ENCODE measurements around the gene ACOXL.

The ACOXL gene

GRCh38 chr2:110906613-110907298 is 174.4 kb downstream of the ACOXL start:
- Histone ChIP-seq H3K27me3 (replicated peaks; ENCODE audit: control insufficient read depth, insufficient read depth, low read length) (peaks cover 9% of the 10 kb centered on the region), H3K36me3 (ENCODE audit: control insufficient read depth, insufficient read depth, low read length, severe bottlenecking) (no peaks in the 10 kb centered on the region), H3K9ac (ENCODE audit: low read length) (no peak overlapping the region), H3K4me1 (ENCODE audit: control insufficient read depth, insufficient read depth, low read length) (no peaks in the 10 kb centered on the region), H3K9me3 (ENCODE audit: control insufficient read depth, low read length) (peaks cover 14% of the 10 kb centered on the region), H3K4me3 (ENCODE audit: low read length) (no peak overlapping the region)
- DNase-seq (ENCODE audit: low read depth) = no peak

DNA sequence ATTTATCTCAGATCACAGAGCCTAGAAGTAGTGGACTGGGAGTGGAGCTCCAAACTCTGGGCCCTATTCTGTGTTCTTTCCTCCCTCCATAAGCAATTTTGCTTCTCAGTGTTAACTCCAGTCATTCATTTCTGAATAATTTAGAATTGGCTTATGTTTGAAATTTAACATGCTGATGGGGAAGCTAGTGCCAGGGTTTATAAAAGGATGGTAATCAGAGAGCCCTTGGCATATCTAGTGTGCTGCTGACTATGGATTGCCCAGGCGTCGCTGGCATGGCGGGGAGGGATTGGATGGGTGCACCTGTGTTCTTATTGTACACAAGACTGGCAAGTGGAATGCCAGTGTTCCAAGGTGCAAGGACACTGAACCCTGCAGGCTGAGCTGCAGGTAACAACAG is 177.1 kb downstream of the ACOXL start:
- no peaks in the 10 kb centered on the region for H3K4me1 ChIP-seq (ENCODE audit: control insufficient read depth, insufficient read depth, low read length)
- H3K36me3 ChIP-seq (ENCODE audit: control insufficient read depth, insufficient read depth, low read length, severe bottlenecking) = no peaks in the 10 kb centered on the region
- H3K4me3 ChIP-seq (ENCODE audit: low read length) = no peak overlapping the region
- H3K27me3 ChIP-seq (replicated peaks; ENCODE audit: control insufficient read depth, insufficient read depth, low read length) = peaks cover 9% of the 10 kb centered on the region
- DNase-seq (ENCODE audit: low read depth) = no peak
- H3K9ac ChIP-seq (ENCODE audit: low read length) = no peak overlapping the region
- H3K9me3 ChIP-seq (ENCODE audit: control insufficient read depth, low read length) = peaks cover 22% of the 10 kb centered on the region

DNA sequence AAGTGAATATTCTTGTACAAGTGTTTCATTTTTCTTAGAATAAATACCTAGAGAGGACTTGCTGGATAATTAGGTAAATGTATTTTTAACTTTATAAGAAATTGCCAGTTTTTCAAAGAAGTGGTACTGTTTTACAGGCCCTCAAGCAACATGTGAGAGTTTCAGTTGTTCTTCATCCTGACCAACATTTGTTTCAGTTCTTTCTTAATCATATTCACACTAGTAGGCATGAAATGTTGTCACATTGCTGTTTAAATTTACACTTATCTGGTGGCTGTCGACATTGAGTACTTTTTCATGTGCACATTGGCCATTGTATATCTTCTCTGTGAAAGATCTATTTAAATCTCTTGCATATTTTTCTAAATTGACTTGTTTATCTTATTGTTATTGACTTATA is 178.1 kb downstream of the ACOXL start:
- no peak for DNase-seq (ENCODE audit: low read depth)

DNA sequence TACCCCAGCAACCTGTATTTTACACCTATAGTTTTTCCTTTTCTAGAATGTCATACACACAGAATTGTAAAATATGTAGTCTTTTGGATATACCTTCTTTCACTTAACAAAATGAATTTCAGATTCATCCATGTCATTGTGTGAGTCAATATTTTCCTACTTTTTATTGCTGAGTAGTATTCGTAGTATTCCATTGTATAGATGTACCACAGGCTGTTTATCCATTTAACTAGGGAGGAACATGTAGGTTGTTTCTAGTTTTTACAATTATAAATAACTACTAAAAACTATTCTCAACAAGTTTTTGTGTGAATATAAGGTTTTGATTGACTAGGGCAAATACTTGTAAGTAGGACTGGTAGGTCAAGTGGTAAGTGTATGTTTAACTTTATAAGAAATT is 187.4 kb downstream of the ACOXL start:
- H3K4me3 ChIP-seq (ENCODE audit: low read length) = no peak overlapping the region
- no peaks in the 10 kb centered on the region for H3K36me3 ChIP-seq (ENCODE audit: control insufficient read depth, insufficient read depth, low read length, severe bottlenecking)
- H3K9ac ChIP-seq (ENCODE audit: low read length) = no peak overlapping the region
- DNase-seq (ENCODE audit: low read depth) = no peak
- peaks cover 3% of the 10 kb centered on the region for H3K27me3 ChIP-seq (replicated peaks; ENCODE audit: control insufficient read depth, insufficient read depth, low read length)
- peaks cover 18% of the 10 kb centered on the region for H3K4me1 ChIP-seq (ENCODE audit: control insufficient read depth, insufficient read depth, low read length)
- H3K9me3 ChIP-seq (ENCODE audit: control insufficient read depth, low read length) = peaks cover 7% of the 10 kb centered on the region

More for the DNA sequence above, 178.1 kb downstream of the ACOXL start:
- H3K9me3 ChIP-seq (ENCODE audit: control insufficient read depth, low read length) = peaks cover 22% of the 10 kb centered on the region
- no peak overlapping the region for H3K4me3 ChIP-seq (ENCODE audit: low read length)
- H3K9ac ChIP-seq (ENCODE audit: low read length) = no peak overlapping the region
- H3K27me3 ChIP-seq (replicated peaks; ENCODE audit: control insufficient read depth, insufficient read depth, low read length) = peaks cover 5% of the 10 kb centered on the region
- H3K4me1 ChIP-seq (ENCODE audit: control insufficient read depth, insufficient read depth, low read length) = no peaks in the 10 kb centered on the region
- H3K36me3 ChIP-seq (ENCODE audit: control insufficient read depth, insufficient read depth, low read length, severe bottlenecking) = no peaks in the 10 kb centered on the region

DNA sequence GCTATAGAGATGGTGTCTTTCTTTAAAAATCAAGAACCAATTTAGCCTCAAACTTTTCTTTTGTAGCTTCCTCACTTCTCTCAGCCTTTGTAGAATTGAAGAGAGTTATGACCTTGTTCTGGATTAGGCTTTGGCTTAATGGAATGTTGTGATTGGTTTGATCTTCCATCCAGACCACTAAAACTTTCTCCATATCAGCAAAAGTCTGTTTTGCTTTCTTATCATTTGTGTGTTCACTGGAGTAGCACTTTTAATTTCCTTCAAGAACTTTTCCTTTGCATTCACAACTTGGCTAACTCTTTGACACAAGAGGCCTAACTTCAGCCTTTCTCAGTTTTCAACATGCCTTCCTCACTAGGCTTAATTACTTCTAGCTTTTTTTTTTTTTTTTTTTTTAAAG is 193.1 kb downstream of the ACOXL start:
- Histone ChIP-seq H3K4me3 (ENCODE audit: low read length) (no peak overlapping the region), H3K36me3 (ENCODE audit: control insufficient read depth, insufficient read depth, low read length, severe bottlenecking) (no peaks in the 10 kb centered on the region), H3K4me1 (ENCODE audit: control insufficient read depth, insufficient read depth, low read length) (peaks cover 18% of the 10 kb centered on the region), H3K9me3 (ENCODE audit: control insufficient read depth, low read length) (peaks cover 11% of the 10 kb centered on the region), H3K9ac (ENCODE audit: low read length) (no peak overlapping the region), H3K27me3 (replicated peaks; ENCODE audit: control insufficient read depth, insufficient read depth, low read length) (no peaks in the 10 kb centered on the region)
- DNase-seq (ENCODE audit: low read depth) = no peak

GRCh38 chr2:110927526-110927925 is 195.2 kb downstream of the ACOXL start:
- peaks cover 11% of the 10 kb centered on the region for H3K9me3 ChIP-seq (ENCODE audit: control insufficient read depth, low read length)
- no peak overlapping the region for H3K9ac ChIP-seq (ENCODE audit: low read length)
- no peaks in the 10 kb centered on the region for H3K36me3 ChIP-seq (ENCODE audit: control insufficient read depth, insufficient read depth, low read length, severe bottlenecking)
- H3K4me3 ChIP-seq (ENCODE audit: low read length) = no peak overlapping the region
- H3K4me1 ChIP-seq (ENCODE audit: control insufficient read depth, insufficient read depth, low read length) = peaks cover 23% of the 10 kb centered on the region
- H3K27me3 ChIP-seq (replicated peaks; ENCODE audit: control insufficient read depth, insufficient read depth, low read length) = no peaks in the 10 kb centered on the region
- no peak for DNase-seq (ENCODE audit: low read depth)

DNA sequence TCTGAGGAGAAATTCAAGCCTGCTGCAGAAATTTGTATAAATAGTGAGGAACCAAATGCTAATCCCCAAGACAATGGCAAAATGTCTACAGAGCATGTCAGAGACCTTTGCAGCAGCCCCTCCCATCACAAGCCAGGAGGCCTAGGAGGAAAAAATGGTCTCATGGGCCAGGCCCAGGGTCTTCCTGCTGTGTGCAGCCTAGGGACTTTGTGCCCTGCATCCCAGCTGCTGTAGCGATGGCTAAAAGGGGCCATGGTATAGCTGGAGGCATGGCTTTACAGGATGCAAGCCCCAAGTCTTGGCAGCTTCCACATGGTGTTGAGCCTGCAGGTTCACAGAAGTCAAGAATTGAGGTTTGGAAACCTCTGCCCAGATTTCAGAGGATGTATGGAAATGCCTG is 197.2 kb downstream of the ACOXL start:
- no peak for DNase-seq (ENCODE audit: low read depth)
- Histone ChIP-seq H3K27me3 (replicated peaks; ENCODE audit: control insufficient read depth, insufficient read depth, low read length) (peaks cover 1% of the 10 kb centered on the region), H3K36me3 (ENCODE audit: control insufficient read depth, insufficient read depth, low read length, severe bottlenecking) (no peaks in the 10 kb centered on the region), H3K9me3 (ENCODE audit: control insufficient read depth, low read length) (peaks cover 11% of the 10 kb centered on the region), H3K4me1 (ENCODE audit: control insufficient read depth, insufficient read depth, low read length) (peaks cover 6% of the 10 kb centered on the region), H3K4me3 (ENCODE audit: low read length) (no peak overlapping the region), H3K9ac (ENCODE audit: low read length) (no peak overlapping the region)

DNA sequence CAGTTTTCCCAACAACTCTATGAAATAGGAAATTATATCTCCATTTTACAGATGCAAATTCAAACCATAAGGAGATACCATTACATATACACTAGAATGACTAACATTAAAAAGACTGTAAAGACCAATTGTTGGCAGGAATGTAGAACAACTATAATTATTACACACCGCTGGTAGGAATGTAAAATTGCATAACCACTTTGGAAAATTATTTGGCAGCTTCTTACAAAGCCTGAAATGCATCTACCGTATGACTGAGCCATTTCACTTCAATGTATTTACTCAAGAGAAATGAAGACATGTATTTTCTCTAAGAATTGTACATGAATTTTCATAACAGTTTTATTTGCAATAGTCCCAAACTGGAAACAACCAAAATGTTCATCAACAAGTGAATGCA is 199.3 kb downstream of the ACOXL start:
- peak; percentile 60 for DNase-seq (ENCODE audit: low read depth)
- H3K9me3 ChIP-seq (ENCODE audit: control insufficient read depth, low read length) = peaks cover 11% of the 10 kb centered on the region
- H3K4me1 ChIP-seq (ENCODE audit: control insufficient read depth, insufficient read depth, low read length) = peaks cover 6% of the 10 kb centered on the region

GRCh38 chr2:110933420-110933819 is 201.0 kb downstream of the ACOXL start:
- Histone ChIP-seq H3K4me1 (ENCODE audit: control insufficient read depth, insufficient read depth, low read length) (peaks cover 6% of the 10 kb centered on the region), H3K9ac (ENCODE audit: low read length) (no peak overlapping the region), H3K36me3 (ENCODE audit: control insufficient read depth, insufficient read depth, low read length, severe bottlenecking) (no peaks in the 10 kb centered on the region), H3K9me3 (ENCODE audit: control insufficient read depth, low read length) (peaks cover 11% of the 10 kb centered on the region), H3K4me3 (ENCODE audit: low read length) (no peak overlapping the region), H3K27me3 (replicated peaks; ENCODE audit: control insufficient read depth, insufficient read depth, low read length) (peaks cover 15% of the 10 kb centered on the region)
- DNase-seq (ENCODE audit: low read depth) = no peak

More for the DNA sequence above, 199.3 kb downstream of the ACOXL start:
- H3K9ac ChIP-seq (ENCODE audit: low read length) = no peak overlapping the region
- H3K36me3 ChIP-seq (ENCODE audit: control insufficient read depth, insufficient read depth, low read length, severe bottlenecking) = no peaks in the 10 kb centered on the region
- H3K27me3 ChIP-seq (replicated peaks; ENCODE audit: control insufficient read depth, insufficient read depth, low read length) = peaks cover 3% of the 10 kb centered on the region
- H3K4me3 ChIP-seq (ENCODE audit: low read length) = no peak overlapping the region

DNA sequence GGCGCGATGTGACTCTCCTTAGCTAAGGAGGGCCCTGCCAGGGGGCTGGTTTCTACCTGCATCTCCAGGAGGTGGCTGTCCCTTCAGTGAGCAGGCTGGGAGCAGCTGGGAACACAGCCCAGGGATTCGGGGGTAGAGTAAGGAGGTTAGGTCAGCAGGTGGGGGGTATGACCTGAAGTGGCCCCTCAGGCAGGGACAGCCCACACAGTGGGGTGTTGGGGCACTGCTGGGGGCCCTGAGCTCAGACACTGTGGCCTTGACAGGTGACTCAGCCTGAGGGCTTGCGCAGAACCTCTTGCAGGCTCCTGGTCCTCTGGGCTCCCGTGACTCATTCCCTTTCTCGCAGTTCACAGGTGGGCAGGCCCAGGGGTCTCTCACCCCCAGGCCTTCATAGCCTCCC is 202.6 kb downstream of the ACOXL start:
- H3K27me3 ChIP-seq (replicated peaks; ENCODE audit: control insufficient read depth, insufficient read depth, low read length) = peaks cover 15% of the 10 kb centered on the region
- no peaks in the 10 kb centered on the region for H3K36me3 ChIP-seq (ENCODE audit: control insufficient read depth, insufficient read depth, low read length, severe bottlenecking)
- H3K4me3 ChIP-seq (ENCODE audit: low read length) = no peak overlapping the region
- H3K4me1 ChIP-seq (ENCODE audit: control insufficient read depth, insufficient read depth, low read length) = peaks cover 6% of the 10 kb centered on the region
- H3K9me3 ChIP-seq (ENCODE audit: control insufficient read depth, low read length) = peaks cover 1% of the 10 kb centered on the region
- no peak overlapping the region for H3K9ac ChIP-seq (ENCODE audit: low read length)
- DNase-seq (ENCODE audit: low read depth) = no peak

DNA sequence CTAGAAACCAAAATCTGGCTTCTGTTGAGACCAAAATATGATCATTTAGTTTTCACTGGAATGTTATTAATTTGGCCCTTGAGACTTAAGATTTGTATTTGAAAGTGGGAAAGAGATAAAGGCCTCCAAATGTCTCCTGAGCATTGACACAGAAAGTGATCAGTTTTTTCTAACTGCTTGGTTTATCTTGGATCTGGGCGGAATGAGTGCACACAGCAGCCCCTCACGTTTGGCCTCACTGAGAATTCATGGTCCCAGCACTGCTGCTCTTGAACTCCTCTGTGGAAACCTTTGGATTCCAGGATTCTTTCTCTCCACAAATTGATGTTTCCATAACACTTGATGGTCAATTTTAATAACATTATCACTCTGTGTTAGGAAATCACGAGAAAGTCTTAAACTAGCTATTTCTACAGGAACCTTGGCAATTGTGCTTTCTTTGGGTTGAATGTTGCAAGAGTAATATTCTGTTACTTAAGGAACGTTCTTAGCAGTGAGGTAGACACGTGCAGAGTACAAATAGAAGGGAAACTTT is 208.1 kb downstream of the ACOXL start:
- no peaks in the 10 kb centered on the region for H3K9me3 ChIP-seq (ENCODE audit: control insufficient read depth, low read length)
- H3K4me1 ChIP-seq (ENCODE audit: control insufficient read depth, insufficient read depth, low read length) = peaks cover 10% of the 10 kb centered on the region
- peaks cover 12% of the 10 kb centered on the region for H3K27me3 ChIP-seq (replicated peaks; ENCODE audit: control insufficient read depth, insufficient read depth, low read length)
- no peak overlapping the region for H3K4me3 ChIP-seq (ENCODE audit: low read length)
- H3K9ac ChIP-seq (ENCODE audit: low read length) = no peak overlapping the region
- no peak for DNase-seq (ENCODE audit: low read depth)
- no peaks in the 10 kb centered on the region for H3K36me3 ChIP-seq (ENCODE audit: control insufficient read depth, insufficient read depth, low read length, severe bottlenecking)

DNA sequence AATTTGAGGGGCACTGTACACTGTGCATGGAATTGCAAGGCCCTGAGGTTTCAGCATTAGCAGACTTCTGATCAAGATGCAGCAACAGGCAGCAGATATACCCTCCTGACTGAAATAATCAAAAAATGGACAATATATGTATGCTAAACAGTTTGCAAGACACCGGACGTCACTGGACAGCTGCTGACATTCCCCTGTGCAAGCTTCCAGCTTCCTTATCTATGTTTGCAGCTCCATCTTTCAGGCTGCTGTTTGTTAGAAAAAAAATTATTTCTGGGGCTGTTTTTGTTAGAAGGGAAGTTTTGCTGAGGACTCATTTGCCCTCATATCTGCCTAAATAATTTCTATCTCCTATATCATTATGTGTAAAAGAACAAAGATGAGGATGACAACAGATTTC is 208.9 kb downstream of the ACOXL start:
- H3K4me1 ChIP-seq (ENCODE audit: control insufficient read depth, insufficient read depth, low read length) = peaks cover 10% of the 10 kb centered on the region
- H3K36me3 ChIP-seq (ENCODE audit: control insufficient read depth, insufficient read depth, low read length, severe bottlenecking) = no peaks in the 10 kb centered on the region
- peaks cover 12% of the 10 kb centered on the region for H3K27me3 ChIP-seq (replicated peaks; ENCODE audit: control insufficient read depth, insufficient read depth, low read length)
- H3K9me3 ChIP-seq (ENCODE audit: control insufficient read depth, low read length) = no peaks in the 10 kb centered on the region
- H3K4me3 ChIP-seq (ENCODE audit: low read length) = no peak overlapping the region
- no peak overlapping the region for H3K9ac ChIP-seq (ENCODE audit: low read length)
- no peak for DNase-seq (ENCODE audit: low read depth)

Measured in adipocyte (in vitro differentiated cells).